Stromal cell of bone marrow (primary cell): ENCODE results near the gene KLK13.

Experiments
- DNase-seq: peaks from one replicate; pipeline ENCODE4 v3.0.0-alpha.2; 2012; ENCODE audit warnings: low read depth

The KLK13 gene

DNA sequence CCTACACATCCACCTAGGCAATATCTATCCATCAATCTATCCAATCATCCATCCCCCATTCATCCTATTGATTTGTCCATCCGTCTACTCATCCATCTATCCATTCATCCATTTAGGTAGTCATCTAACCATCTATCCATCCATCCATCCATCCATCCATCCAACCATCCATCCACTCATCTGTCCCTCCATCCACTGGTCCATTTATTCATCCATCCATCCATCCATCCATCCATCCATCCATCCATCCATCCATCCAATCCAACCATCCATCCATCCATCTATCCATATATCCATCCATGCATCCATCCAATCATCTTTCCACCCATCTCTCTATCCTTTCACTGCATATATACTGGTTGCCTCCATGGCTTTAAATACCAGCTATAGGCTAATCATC lies 3.9 kb downstream of the KLK13 start:
- no peak for DNase-seq

DNA sequence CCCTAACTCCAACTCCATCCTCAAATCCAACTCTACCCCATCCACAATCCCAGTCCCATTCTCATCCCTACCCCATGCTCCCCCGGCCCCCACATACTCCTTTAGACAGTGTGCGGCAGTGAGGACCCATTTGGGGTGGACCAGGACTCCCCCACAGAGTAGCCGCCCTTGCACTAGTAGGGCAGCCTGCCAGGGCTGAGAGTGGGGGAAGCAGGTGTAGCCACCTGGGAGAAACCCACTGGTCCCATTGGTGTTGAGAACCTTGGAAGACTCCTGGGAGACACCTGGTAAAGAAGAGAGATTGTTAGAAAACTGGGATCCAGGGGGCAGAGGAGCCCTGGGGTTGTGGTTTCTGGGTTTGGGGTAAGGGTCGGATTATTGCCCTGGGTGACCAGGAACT lies 4.6 kb downstream of the KLK13 start:
- DNase-seq = no peak

DNA sequence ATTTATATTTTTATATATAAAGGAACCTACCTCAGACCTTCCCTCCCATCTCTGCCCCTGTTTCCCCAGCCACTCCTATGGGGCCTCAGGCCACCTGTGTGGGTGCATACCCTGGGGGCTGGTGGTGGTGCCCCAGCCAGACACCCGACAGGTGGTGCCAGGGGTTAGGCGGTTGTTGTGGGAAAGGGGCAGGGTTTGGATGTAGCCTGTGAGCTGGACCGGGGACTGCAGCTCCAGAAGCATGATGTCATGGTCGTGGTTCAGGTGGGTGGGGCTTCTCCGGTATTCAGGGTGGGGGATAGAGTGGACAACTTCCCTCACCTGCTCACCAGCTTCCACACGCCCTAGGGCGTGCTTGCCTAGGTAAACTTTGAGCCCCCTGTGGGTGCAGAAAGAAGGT lies 5.2 kb downstream of the KLK13 start:
- DNase-seq = no peak

DNA sequence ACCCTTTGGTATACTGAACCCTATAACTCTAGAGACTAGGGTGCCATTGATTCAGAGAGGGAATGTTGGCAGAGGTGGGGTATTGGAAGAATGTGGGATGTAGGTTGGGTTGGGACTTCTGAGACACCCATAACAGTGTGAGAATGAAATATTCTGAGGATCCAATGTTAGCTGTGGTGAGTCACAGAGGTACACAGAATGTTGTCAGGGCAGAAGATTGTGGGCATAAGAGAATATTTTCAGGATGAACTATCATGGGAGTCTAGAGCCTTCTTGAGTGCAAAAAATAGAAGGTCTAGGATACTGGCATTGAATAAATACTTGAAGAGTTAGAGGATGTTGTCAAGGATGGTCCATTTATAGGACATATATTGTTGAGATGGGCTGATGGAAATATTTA lies 9.0 kb downstream of the KLK13 start:
- DNase-seq = no peak

DNA sequence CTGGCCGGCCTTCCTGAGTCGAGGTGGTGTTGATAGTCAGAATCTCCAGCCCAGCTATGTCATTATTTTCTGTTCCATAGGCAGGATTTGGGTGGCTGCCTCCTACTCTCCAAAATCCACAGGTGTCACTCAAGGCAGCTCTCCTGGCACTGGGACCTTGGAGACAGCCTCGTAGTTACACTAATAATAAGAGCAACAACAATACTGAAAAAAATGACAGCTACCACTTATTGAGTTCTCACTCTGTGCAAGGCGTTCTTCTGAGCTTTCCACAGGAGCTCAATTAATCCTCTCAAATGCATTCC lies 17.9 kb downstream of the KLK13 start:
- DNase-seq = no peak

DNA sequence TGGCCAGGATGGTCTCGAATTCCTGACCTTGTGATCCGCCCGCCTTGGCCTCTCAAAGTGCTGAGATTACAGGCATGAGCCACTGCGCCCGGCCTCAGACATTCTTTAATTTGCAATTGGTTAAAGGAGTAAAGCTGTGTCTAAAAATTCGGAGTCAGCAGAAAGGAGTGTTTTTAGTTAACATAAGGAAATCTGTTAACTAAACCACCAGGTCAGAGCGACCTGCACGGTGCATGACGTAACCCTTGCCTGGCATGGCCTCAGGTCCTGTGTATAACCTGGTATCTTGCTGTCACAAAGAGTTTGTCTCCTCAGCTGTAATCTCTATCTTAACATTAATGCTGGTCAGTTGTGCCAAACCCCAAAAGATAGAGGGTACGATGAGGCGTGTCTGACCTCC lies 20.6 kb downstream of the KLK13 start:
- no peak for DNase-seq

DNA sequence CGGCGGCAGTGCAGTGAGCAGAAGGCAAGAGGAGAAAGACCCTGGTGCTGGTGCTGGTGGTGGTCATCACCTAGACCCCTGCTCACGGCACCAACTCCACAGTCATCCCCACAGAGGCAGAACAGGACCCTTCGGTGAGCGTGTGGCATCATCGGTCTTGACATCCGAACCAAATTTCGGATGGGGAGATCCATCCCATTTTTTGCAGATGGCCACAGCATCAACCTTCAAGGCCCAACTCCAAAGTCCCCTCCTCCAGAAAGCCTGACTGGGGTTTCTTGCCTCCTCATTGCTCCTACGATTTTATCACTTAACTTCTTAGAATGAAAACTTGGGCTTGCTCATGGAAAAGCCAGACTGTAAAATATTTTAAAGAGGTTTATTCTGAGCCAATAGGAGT lies 21.4 kb downstream of the KLK13 start:
- DNase-seq = no peak

GRCh38 chr19:51040151-51040550 lies 24.7 kb downstream of the KLK13 start:
- DNase-seq = no peak

GRCh38 chr19:51036519-51036918 lies 28.4 kb downstream of the KLK13 start:
- no peak for DNase-seq

DNA sequence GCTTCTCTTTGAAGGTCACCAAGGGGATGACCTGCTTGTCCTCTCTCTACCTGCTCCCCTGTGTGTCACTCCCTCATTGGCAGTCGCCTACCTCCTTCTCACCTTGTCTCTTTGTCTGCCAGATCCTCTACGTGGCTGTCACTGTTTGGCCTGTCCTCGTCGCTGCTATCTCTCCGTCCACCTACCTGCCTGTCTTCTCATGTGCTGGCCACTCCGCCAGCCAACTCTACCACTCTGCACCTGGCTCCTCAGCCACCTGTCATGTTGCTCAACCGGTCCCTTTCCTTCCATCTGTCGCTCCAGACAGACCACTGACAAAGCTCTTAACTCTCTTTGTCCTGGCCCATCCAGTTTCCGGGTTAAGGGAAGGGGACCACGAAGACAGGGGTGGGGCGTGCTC lies 30.2 kb downstream of the KLK13 start, which contains the start of gene KLK12:
TSS of gene KLK12 (minus strand) at position 299 of the 400 bp plus-strand sequence. CDS start 381 bp downstream, outside the sequence.
- DNase-seq = no peak

DNA sequence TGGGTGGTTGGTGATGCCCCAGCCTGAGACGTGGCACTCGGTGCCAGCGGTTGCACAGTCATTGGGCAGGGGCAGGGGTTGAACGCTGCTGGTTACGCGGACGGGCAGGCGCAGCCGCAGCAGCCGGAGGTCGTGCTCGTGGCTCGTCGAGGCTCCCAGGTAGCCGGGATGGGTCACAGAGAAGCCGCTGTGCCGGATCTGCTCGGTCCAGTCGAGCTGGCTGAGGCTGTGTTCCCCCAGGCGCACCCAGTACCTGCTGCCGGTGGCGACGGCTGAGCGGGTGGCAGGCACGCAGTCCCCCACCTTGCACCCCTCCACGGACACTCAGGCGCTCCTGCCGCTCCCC lies 33.0 kb downstream of the KLK13 start:
- DNase-seq = no peak

DNA sequence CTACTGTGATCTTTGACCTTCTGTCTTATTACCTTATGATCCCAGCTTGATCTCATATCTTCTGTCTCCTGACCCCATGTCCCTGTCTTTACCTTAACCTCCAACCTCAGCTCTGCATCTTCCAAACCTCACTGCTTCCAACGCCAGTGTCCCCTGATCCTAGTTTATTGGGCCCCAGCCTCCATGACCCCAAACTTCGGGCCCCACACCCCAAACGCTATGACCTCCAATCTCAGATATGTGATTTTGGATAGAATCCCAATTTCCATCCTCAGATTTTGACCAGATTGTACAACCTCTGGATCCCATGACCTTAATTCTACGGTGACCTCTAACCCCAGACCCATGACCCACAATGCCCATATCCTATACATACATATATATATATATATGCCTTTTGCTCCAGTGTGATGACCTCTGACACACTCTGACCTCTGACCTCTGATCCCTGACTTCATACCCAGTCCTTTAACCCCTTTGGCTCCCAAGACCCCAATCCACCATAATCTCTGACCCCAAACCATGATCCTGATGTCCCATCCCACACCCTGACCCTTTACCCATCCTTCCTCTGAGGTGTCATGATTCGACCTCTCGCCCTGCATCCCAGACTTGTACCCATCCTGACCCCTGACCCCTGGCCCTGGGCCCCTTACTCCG lies 33.5 kb downstream of the KLK13 start:
- DNase-seq = no peak

DNA sequence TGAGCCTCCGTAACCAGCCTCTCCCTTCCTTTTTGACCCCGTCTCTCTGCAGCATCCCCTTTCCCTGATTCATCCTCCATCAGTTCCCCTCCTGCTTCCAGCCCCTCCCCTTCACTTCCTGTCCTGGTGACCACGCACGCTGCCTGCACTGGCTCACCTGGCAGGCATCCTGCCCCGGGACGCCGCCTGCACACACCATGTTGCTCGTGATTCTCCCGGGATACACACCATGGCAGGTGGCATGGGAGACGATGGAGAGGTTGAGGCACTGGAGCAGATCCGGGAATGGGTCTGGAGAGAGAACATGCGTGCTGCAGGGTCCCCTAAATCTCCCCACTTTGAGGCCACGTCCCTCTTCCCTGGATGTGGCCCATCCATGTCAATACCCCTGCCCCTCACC lies 34.3 kb downstream of the KLK13 start:
- DNase-seq = no peak

DNA sequence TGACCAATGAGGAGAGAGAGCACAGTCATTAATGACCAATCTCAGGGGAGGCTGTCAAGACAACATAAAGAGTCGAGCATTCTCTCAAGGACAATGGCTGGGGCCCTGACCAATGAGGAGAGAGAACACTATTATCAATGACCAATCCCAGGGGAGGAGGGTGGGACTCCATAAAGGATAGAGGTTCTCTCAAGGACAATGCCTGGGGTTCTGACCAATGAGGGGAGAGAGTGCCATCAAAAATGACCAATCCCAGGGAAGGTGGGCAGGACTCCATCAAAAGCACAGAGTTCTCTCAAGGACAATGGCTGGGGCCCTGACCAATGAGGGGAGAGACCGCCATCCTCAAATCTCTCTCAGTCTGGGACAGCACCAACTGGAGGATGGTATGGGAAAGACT lies 35.2 kb downstream of the KLK13 start:
- no peak for DNase-seq

GRCh38 chr19:51027873-51028272 lies 37.0 kb downstream of the KLK13 start:
- no peak for DNase-seq

DNA sequence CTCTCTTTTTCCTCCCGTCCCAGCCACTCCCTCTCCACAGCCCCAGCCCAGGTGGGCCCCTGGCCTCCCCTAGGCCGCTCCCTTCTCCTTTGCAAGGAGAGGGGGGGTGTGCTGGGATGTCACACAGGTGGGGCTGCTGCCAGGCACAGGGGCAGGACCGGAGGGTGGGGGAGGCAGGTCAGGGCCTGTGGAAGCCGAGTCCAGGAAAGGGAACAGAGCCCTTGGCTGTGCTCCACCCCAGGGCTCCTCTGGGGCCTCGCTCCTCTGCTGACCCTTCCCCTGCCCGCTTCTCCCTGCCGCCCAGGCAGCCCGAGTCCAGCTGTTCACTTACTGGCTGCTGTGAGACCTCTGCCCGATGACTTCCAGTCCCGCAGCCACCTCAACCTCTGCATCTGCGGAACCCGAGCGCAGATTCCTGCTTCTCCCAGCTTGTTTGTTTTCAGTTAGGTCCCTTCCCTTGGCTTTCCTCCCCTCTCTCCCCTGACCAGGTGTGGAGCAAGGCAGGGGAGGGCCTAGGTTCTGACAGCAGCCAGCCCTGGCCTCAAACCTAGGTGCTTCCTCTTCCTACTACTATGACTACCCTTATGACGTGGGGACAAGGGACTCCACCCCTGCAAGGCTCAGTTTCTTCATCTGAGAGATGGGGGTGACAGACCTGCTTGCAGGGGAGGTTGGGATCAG lies 37.6 kb downstream of the KLK13 start:
- no peak for DNase-seq

DNA sequence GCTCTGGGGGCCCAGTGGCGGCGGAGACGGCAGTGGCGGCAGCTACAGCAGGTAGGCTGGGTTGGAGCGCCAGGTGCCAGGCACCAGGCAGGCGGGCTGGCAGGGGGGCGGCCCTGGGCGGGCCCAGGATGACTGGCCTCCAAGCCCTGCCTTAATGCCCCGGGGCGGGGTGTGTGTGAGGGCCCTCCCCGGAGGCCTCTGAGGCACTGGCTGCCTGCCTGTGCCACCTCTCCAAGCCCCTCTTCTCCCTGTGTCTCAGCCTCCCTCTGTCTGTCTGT lies 38.4 kb downstream of the KLK13 start, which contains the start of gene KLK11:
TSS of gene KLK11 (minus strand) at position 63 of the 278 bp plus-strand sequence. CDS start 985 bp downstream, outside the sequence.
- no peak for DNase-seq

- no peak for DNase-seq
Measured at GRCh38 chr19:51025809-51026553, 38.9 kb downstream of the KLK13 start.

DNA sequence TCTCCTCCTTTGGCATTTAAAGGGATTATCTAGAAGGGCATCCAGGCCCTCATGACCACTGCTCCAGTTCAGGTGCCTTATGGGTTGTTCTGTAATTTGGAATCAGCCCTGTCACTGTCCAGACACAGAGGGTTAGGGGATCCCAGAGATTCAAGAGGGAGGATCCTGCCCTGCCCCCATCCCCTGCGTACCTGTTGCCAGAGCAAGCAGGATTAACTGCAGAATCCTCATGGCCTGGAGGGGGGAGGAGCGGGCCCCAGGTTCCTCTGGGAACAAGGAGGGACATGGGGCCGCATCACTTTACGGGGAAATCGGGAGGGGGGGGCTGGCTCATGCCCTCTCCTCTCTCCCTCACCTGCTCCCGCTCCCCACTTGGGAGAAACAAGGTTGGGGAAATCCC lies 39.5 kb downstream of the KLK13 start:
- DNase-seq = no peak

DNA sequence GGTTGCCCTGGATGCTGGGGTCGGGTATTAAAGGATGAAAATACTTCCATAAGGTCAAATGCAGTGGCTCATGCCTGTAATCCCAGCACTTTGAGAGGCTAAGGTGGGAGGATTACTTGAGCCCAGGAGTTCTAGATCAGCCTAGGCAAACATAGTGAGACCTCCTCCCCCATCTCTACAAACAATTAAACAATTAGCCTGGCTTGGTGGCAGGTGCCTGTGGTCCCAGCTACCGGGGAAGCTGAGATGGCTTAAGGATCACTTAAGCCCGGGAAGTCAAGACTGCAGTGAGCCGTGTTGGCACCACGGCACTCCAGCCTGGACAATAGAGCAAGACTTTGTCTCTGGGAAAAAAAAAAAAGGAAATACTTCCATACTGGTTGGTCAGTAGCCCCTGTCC lies 40.0 kb downstream of the KLK13 start:
- DNase-seq = no peak

DNA sequence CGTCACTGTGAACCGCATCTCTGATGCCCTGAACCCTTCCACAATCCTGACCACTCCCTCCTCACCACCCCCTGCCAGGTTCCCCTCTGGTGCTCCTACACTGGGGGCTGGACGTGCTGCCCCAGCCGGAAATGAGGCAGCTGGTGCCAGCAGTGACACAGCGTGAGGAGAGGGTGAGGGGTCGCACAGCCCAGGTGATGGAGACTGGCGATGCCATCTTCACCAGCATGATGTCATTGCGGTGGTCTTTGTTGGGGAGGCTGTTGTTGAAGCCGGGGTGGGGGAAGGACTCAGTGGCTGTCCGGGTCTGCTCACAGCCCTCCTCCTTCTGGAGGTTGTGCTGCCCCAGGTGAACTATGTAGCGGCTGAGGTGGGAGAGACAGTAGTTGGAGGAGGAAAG lies 40.9 kb downstream of the KLK13 start:
- no peak for DNase-seq

DNA sequence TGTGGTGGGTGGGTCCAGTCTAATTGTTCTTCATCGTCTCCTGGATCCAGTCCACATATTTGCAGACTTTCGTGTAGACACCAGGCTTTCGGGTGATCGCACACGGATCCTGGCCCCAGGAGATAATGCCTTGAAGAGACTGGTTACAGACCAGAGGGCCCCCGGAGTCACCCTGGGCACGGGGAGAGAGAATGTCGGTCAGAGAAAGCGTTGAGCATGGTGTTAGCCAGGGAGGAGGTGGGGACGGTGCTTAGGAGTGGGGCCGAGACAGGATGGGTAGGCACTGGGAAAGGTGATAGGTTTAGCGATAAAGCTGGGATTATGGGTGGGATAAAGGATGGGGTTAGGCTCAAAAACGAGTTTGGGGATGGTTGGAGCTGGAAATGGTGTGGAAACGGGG lies 42.4 kb downstream of the KLK13 start:
- no peak for DNase-seq

DNA sequence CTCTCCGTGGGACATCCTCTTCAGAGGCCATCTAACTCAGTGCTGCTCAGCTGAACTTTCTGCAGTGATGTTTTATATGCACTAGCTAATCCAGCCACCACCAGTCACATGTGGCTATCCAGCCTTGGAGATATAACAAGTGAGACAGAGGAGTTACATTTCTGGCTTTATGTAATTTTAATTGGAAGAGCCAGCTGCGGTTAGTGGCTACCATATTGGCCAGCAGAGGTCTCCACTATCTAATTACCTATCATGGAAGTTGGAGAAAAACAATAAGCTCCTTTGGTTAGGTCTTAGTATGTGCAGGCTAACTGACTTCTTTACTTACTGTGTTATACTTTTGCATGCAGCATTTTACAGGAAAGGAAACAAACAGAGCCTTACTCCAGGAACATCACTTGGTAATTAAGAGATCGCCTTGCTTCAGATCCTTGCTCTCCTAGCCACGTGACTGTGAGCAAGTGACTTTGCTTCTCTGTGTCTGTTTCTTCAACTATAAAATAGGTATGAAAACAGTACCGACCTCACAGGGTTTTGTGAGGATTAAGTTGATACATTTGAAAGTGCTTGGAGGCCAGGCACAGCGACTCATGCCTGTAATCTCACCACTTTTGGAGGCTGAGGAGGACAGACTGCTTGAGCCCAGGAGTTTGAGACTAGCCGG lies 43.8 kb downstream of the KLK13 start:
- DNase-seq = peak; percentile 23
